Stimulated activated naive CD8-positive, alpha-beta T cell treated with anti-CD3 and anti-CD28 coated beads, Interleukin-15, Interleukin-2, amounts not matched to agents 100 U/mL and 50 U/mL, for 24 hours (primary cell): ENCODE data around the gene NR2C2AP.

ENCODE experiments used
- ATAC-seq: fragments of 150-1000 bp; cut with Tn5 transposase; one replicate; pipeline ENCODE4 v1.10.0; 2021
- DNase-seq: peaks from one replicate; pipeline ENCODE4 v3.0.0; 2021

NR2C2AP gene

GRCh38 chr19:19214892-19215291, 11.7 kb upstream of the NR2C2AP start:
- DNase-seq, result peak; percentile 62
- no peak for ATAC-seq

DNA sequence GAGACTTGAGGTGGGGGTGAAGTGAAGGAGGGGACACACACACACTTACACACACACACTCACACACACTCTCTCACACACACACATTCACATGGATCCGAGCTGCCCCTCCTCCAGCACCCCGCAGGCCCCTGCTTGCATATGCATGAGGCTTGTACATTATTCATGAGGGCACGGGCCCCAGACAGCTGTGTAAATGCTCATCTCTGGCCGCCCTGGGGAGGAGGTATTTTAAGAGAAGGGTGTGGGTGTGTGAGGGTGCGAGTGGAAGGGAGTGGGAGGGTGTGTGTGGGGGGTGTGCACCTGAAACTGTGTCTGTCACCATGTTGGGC, 10.9 kb upstream of the NR2C2AP start:
- ATAC-seq (no peak), DNase-seq (no peak)

DNA sequence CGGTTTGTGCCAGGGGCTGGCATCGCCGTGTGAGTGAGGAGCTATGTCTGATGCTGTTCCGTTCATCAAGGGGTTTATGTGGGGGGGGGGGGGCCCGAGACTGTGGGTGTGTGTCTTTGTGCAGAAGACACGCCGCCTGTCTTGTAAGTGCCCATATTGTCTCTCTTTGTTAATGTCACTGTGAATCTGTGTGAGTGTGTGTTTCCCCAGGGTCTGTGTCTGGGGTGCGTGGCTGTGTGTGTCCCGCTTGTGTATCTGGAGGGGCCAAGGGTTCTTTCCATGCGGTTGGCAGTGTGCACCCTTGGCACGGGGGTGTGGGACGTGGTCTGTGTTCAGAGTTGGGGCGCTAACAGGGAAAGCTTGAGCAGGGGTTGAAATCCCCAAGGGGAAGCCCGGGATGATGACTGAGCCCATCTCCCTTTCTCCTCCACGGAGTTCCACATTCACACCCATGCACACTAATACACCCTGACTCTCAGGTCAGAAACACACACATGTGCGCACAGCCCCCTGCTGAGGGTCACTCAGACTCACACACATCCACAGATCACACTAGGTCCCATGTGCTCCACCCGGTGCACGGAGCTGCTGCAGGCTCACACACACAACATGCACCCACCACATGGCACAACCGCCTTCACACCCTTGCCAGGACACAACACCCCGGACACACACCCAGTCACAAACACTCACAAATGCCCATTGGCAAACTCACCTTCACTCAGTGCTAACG, 10.4 kb upstream of the NR2C2AP start:
- DNase-seq (no peak), ATAC-seq (no peak)

DNA sequence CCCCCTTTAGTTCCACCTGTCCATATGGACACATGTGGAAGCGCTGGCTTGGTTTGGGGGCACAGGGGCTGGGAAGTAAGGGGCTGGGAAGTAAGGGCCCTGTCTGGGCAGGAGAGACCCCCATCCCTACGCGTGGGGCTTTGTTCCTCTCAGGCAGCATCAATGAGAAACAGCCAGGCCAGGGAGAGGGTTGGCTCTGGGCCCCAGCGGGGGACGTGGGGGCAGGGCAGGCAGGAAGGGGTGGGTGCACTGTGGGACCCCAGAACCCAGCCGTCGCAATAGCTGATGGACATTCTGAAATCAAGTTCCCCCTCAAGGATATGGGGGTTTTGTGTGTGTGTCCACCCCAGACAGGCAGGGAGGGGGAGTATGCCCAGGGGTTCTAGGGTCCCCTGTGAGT, 9.7 kb upstream of the NR2C2AP start:
- ATAC-seq (no peak), DNase-seq (no peak)

DNA sequence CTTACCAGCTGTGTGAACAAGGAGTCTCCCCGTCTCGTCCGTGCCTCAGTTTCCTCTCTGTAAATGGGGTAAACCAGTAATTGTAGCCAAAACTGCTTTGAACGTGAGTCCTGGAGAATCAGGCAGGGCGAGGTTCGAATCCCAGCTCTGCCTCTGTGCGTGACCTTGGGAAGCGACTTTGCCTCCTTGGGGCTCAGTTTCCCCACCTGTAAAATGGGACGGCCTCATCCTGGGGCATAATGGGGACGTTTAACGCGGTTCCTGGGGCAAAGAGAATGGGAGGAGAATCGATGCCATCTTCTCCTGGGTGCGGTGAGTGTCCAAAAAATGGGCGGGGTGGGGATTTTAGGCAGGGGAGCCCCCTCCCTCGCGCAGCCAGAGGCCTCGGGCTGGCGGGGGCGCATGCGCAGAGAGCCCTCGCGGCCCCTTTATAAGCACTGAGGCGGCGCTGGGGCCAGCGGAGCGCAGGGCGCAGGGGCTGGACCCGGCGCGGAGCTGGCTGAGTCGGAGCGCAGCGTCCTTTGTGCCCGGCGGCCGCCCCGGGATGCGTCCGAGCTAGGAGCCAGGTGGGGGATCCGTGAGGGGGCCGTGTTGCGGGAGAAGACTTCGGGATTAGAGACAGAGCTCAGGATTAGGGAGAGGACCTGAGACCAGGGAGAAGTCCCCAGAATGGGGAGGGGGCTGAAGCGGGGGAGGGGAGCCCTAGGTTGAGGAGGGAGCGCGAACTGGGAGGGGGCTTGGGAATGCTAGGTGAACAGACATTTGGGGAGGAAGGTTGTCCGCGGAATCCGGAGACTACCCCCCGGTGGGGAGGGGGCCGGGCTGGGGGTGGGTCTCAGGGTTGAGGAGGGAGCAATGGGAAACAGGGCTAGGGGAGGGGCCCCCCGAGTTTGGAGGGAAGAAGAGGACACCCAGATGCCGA, 8.5 kb upstream of the NR2C2AP start, which contains the start of gene NCAN:
TSS of gene NCAN (plus strand) at position 460 of the 922 bp plus-strand sequence. CDS start 4,996 bp downstream, outside the sequence.
- ATAC-seq (no peak), DNase-seq (no peak)

DNA sequence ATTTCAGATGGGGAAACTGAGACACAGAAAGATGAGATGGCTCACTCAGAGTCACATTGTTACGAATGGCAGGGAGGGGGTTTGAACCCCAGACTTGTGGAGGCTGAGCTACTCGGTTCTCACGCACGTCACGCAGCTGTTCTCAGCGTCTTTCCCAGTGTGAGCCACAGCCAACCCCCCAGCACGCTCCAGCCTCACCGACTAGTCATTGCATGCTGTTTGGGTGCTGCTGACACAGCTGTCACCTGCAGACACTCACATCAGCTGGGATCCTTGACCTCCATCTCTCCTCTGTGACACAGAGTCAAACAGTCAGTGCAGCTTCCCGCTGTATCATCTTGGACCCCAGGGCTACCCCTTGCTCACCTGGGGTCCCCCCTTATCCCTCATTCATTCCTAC, 6.2 kb upstream of the NR2C2AP start:
- no peak for DNase-seq
- no peak for ATAC-seq

- ATAC-seq, result no peak
- no peak for DNase-seq
Measured at GRCh38 chr19:19207637-19208572, 4.7 kb upstream of the NR2C2AP start.

DNA sequence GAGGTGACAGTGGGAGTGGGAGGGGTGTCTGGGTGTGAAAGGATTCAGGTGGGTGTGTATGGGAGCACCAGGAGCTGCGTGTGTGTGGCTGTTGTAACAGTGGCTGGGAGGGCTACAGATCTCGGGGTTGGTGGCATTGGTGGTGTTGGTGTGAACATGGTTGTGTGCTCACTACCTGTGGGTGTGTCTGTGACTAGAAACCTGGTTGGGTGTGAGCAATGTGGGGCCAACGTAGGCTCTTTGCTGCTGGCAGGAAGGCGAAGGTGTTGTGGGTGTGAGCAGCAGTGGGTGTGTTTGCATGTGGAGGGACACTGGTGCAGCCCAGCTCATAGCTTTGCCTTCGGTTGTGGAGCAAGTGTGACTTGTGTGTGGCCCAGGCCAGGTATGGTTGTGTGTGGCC, 3.7 kb upstream of the NR2C2AP start:
- no peak for ATAC-seq

GRCh38 chr19:19205416-19206410, 2.5 kb upstream of the NR2C2AP start:
- no peak for DNase-seq
- ATAC-seq, result no peak

More for the DNA sequence above, 3.7 kb upstream of the NR2C2AP start:
- DNase-seq, result no peak

GRCh38 chr19:19204181-19204580, 967 bp upstream of the NR2C2AP start:
- no peak for DNase-seq
- no peak for ATAC-seq

DNA sequence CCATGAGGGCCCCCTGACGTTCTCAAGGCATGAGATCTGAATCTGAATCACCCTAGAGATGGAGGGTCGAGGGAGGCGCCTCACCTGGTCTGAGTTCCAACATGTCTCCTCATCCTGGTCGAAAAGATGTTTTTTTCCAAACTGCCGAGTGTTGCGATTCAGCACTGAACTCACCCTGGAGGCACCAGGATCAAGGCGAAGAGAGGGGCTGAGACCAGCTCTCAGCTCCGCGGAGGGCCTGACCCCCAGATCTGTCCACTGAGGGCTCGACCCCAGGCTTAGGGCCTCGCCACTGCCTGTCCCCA, 555 bp downstream of the NR2C2AP start:
- DNase-seq (no peak), ATAC-seq (peak; percentile 2)

DNA sequence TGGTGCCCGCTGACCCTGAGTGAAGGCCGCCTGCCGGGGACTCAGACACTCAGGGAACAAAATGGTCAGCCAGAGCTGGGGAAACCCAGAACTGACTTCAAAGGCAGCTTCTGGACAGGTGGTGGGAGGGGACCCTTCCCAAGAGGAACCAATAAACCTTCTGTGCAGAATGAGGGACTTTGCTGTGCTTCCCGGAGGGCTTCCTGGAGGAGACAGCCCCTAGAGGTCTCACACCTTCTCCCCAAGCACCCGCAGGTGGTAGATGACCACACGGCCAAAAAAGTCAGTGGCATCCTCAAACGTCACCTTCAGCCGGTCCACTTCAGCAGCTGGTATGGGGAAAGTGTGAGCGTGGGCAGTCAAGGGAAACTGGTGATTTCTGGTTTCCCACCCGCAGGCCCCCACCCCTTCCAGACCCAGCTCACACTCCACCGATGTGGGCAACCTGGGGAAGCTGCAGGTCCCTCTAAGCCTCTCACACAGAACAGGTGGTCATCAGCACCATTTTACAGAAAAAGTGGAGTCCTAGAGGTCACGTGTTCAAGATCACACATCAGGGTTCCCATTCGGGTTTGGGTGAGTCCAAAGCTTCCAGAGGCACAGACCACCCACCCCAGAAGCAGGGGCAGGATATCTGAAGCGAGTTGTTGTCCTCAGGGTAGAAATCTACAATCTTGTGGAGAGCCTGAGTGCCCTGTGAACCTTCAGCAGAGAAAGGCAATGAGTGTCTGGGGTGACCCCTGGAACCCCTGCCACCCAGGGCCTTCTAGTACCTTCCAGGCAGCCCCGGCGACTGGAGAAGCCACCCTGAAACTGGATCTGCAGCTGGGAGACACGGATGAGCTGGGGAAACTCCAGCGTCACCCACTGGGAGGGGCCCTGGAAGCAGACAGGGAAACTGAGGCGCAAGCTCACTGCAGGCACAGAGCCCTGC, 1.2 kb downstream of the NR2C2AP start:
- ATAC-seq (no peak), DNase-seq (no peak)

DNA sequence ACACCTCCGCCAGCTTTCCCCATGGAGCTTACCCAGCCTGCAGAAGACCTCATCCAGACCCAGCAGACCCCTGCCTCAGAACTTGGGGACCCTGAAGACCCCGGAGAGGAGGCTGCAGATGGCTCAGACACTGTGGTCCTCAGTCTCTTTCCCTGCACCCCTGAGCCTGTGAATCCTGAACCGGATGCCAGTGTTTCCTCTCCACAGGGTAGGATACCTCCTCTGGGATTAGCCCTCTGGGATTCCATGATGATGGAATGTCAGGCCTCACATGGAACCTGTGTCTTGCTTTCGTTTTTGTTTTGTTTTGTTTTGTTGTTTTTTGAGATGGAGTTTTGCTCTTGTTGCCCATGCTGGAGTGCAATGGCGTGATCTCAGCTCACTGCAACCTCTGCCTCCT, 9.3 kb downstream of the NR2C2AP start:
- DNase-seq, result no peak
- ATAC-seq, result no peak

- DNase-seq (no peak), ATAC-seq (no peak)
Measured at GRCh38 chr19:19192910-19193423, 10.2 kb downstream of the NR2C2AP start.

GRCh38 chr19:19192078-19192882, 10.9 kb downstream of the NR2C2AP start, which contains the start of the genes BORCS8 and RFXANK:
Gene BORCS8, minus strand, starts transcription at chr19:19192152. Its CDS starts 35 bp downstream, at chr19:19192117.
Gene RFXANK, plus strand, starts transcription at chr19:19192258. Its CDS starts 1,689 bp downstream, at chr19:19193947.
- peak; percentile 91 for ATAC-seq
- peak; percentile 99 for DNase-seq

DNA sequence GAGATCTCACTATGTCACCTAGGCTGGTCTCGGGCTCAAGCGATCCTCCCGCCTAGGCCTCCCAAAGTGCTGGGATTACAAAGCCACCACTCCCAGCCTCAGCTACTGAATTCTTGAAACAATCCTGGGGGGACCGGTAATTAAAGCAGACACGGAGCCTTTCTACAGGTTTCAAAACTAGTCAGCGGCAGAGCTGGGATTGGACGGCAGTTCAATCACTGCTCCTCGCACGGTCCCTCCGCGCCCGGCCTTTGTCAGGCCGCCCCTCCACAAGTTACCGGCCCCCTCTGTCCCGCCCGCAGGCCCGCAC, 11.5 kb downstream of the NR2C2AP start:
- ATAC-seq (no peak), DNase-seq (no peak)

DNA sequence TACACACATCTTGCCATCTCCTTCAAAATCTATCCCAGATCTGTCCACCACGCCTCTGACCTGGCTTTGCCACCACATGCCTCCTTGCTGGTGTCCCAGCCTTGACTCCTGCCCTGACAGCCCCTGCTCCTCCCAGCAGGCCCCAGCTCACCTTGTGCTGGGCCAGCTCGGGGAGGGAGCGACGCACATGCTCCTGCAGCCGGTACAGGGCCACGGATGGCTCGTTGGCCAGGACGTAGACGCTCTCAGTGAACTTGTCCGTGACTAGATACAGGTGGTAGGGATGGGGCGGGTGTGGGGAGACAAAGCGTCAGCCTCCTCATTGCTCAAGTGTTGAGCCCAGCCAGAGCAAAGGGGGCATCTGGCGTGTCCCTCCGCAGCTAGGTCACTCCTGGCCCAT, 16.5 kb downstream of the NR2C2AP start:
- ATAC-seq, result no peak
- no peak for DNase-seq

- ATAC-seq, result peak; percentile 87
- DNase-seq, result peak; percentile 76
Measured at GRCh38 chr19:19185853-19186740, 17.1 kb downstream of the NR2C2AP start.
